A673 (cell line): ENCODE measurements around the gene TMEM203. TPM values are rescaled to one million over a fixed set of nuclear protein-coding genes. Genes with fewer than 3 reads are reported as not detected.

ENCODE experiments used
- BruUV-seq: library from RNA; stranded (reverse); fragments of 400-500 nt; replicated peaks from 2 replicates; lab custom pipeline; 2021; lab: Mats Ljungman, UMichigan
- CTCF ChIA-PET: fragments of 300-600 bp; sonication (Branson Sonifier 250); formaldehyde crosslinking; loops from one replicate; lab custom pipeline; 2022; ENCODE audit warnings: antibody characterized with exemption; lab: Charles Lee
- POLR2A ChIA-PET: fragments of 300-600 bp; sonication (Branson Sonifier 250); formaldehyde crosslinking; loops from one replicate; lab custom pipeline; 2022; ENCODE audit warnings: antibody characterized with exemption; ENCODE audit not compliant: low non-redundant PET; lab: Charles Lee
- DNase-seq: peaks from one replicate; pipeline ENCODE4 v3.0.0-alpha.2; 2015; ENCODE audit warnings: low spot score
- H3K27ac ChIP-seq: fragments of 200-600 bp; sonication (generic); 2 replicates; pipeline ENCODE4 v1.5.1; 2016; ENCODE audit warnings: mixed run types, low read depth, mild to moderate bottlenecking, mixed read lengths, antibody characterized with exemption, low read length; ENCODE audit not compliant: poor library complexity, severe bottlenecking
- H3K27me3 ChIP-seq: fragments of 200-600 bp; sonication (generic); replicated peaks from 2 replicates; pipeline ENCODE4 v1.6.1; 2017; ENCODE audit warnings: mixed run types, low read depth, mild to moderate bottlenecking, mixed read lengths, antibody characterized with exemption, low read length; ENCODE audit not compliant: insufficient read depth, poor library complexity
- H3K36me3 ChIP-seq: fragments of 200-600 bp; sonication (generic); 2 replicates; pipeline ENCODE4 v1.6.1; 2016; ENCODE audit warnings: mixed run types, mild to moderate bottlenecking, mixed read lengths, antibody characterized with exemption, low read length; ENCODE audit not compliant: insufficient read depth, poor library complexity, severe bottlenecking
- H3K4me1 ChIP-seq: fragments of 200-600 bp; sonication (generic); 2 replicates; pipeline ENCODE4 v1.6.1; 2017; ENCODE audit warnings: mixed run types, mild to moderate bottlenecking, mixed read lengths, antibody characterized with exemption, low read length; ENCODE audit not compliant: insufficient read depth, poor library complexity, severe bottlenecking
- H3K4me3 ChIP-seq: fragments of 200-600 bp; sonication (generic); 2 replicates; pipeline ENCODE4 v1.5.1; 2016; ENCODE audit warnings: low read depth, mixed run types, mild to moderate bottlenecking, mixed read lengths, low read length; ENCODE audit not compliant: poor library complexity, severe bottlenecking
- H3K9me3 ChIP-seq: fragments of 200-600 bp; sonication (generic); 2 replicates; pipeline ENCODE4 v1.6.1; 2016; ENCODE audit warnings: mixed run types, low read depth, mild to moderate bottlenecking, mixed read lengths, antibody characterized with exemption, low read length; ENCODE audit not compliant: poor library complexity, severe bottlenecking
- EZH2 ChIP-seq: fragments of 200-600 bp; sonication (generic); IDR thresholded peaks from 2 replicates; pipeline ENCODE4 v1.6.1; 2017; ENCODE audit warnings: borderline replicate concordance, low read depth, mild to moderate bottlenecking, mixed read lengths, antibody characterized with exemption, low read length; ENCODE audit not compliant: poor library complexity, severe bottlenecking
- intact Hi-C: fragments of 100-400 bp; cut with micrococcal nuclease; formaldehyde crosslinking; loops from one replicate; pipeline ENCODE4 v1.10.0; 2022; ENCODE audit not compliant: unreplicated experiment
- total RNA-seq: library from RNA; stranded (reverse); gene quantifications from 2 replicates; pipeline ENCODE4 v1.2.3, GENCODE V29; 2021
- TF ChIP-seq, protein P1 (sequence below): fragments of 300-800, 200-600 bp; sonication (generic); conservative IDR thresholded peaks from 2 replicates; pipeline ENCODE4 v1.5.1; 2017; ENCODE audit warnings: low read depth, mild to moderate bottlenecking, antibody characterized with exemption, low read length, moderate library complexity, mixed read lengths

TMEM203 gene
- total RNA-seq, 1 experiment from 2014 or later, result 37.5 TPM

DNA sequence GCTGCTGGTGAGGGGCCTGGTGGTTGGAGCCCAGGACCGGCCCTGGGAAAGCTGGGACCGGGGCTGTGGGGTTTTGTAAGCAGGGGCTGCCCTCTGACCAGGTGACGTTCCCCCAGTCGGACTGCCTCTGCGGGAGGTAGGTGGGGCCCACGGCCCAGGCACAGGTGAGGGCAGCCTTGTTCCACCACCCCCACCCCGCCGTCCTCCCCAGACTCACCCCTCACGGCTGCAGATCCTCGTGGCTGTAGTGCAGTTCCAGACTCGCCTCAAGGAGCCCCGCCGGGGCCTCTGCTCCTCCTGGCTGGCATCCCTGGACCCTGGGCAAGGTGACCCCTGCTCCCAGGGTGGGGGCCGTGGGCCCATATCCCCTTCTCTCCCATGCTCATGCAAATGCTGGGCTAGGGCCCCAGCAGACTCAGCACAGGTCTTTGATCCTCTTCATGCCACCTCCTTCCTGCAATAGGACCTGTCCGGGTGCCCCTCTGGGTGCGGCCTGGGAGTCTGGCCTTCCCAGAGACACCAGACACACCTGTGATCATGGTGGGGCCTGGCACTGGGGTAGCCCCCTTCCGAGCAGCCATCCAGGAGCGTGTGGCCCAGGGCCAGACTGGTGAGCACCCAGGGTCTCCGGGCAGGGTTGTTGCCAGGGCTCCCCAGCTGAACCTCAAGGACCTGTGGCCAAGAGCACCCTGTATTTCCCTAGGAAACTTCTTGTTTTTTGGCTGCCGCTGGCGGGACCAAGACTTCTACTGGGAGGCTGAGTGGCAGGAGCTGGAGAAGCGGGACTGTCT is 9.9 kb upstream of the TMEM203 start:
- TF ChIP-seq, protein P1, sequence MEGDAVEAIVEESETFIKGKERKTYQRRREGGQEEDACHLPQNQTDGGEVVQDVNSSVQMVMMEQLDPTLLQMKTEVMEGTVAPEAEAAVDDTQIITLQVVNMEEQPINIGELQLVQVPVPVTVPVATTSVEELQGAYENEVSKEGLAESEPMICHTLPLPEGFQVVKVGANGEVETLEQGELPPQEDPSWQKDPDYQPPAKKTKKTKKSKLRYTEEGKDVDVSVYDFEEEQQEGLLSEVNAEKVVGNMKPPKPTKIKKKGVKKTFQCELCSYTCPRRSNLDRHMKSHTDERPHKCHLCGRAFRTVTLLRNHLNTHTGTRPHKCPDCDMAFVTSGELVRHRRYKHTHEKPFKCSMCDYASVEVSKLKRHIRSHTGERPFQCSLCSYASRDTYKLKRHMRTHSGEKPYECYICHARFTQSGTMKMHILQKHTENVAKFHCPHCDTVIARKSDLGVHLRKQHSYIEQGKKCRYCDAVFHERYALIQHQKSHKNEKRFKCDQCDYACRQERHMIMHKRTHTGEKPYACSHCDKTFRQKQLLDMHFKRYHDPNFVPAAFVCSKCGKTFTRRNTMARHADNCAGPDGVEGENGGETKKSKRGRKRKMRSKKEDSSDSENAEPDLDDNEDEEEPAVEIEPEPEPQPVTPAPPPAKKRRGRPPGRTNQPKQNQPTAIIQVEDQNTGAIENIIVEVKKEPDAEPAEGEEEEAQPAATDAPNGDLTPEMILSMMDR, result no peak
- TF ChIP-seq EZH2, result no peak
- Histone ChIP-seq H3K36me3 (peaks cover 5% of the 10 kb centered on the region), H3K4me3 (no peak overlapping the region), H3K4me1 (no peaks in the 10 kb centered on the region), H3K27me3 (no peaks in the 10 kb centered on the region), H3K27ac (no peak overlapping the region), H3K9me3 (no peaks in the 10 kb centered on the region)
- ChIA-PET POLR2A (no interaction called here), CTCF (no interaction called here)
- no TSS peak for BruUV-seq
- DNase-seq, result no peak
- intact Hi-C loops, result no loop called here

DNA sequence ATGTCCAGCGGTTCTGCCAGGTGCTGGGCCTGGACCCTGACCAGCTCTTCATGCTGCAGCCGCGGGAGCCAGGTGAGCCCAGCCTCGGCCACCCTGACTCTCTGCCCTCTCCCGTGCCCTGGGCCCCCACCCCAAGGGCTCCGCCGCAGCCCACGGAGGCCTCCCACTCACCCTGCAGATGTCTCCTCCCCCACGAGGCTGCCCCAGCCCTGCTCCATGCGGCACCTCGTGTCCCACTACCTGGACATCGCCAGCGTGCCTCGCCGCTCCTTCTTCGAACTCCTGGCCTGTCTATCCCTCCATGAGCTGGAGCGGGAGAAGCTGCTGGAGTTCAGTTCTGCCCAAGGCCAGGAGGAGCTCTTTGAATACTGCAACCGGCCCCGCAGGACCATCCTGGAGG is 9.2 kb upstream of the TMEM203 start:
- Histone ChIP-seq H3K4me3 (no peak overlapping the region), H3K4me1 (no peaks in the 10 kb centered on the region), H3K36me3 (peaks cover 5% of the 10 kb centered on the region), H3K27ac (no peak overlapping the region), H3K27me3 (no peaks in the 10 kb centered on the region), H3K9me3 (no peaks in the 10 kb centered on the region)
- ChIA-PET POLR2A (interaction anchor here (0.5 kb wide), 1 partner anchor 83 kb away, joined by 6 read pairs; no protein-coding TSS in a partner anchor), CTCF (interaction anchor here (0.6 kb wide), 1 partner anchor 168 kb away, joined by 4 read pairs; no protein-coding TSS in a partner anchor)
- TF ChIP-seq, protein P1, result no peak
- no peak for TF ChIP-seq EZH2
- intact Hi-C loops, result no loop called here
- DNase-seq, result no peak
- no TSS peak for BruUV-seq

DNA sequence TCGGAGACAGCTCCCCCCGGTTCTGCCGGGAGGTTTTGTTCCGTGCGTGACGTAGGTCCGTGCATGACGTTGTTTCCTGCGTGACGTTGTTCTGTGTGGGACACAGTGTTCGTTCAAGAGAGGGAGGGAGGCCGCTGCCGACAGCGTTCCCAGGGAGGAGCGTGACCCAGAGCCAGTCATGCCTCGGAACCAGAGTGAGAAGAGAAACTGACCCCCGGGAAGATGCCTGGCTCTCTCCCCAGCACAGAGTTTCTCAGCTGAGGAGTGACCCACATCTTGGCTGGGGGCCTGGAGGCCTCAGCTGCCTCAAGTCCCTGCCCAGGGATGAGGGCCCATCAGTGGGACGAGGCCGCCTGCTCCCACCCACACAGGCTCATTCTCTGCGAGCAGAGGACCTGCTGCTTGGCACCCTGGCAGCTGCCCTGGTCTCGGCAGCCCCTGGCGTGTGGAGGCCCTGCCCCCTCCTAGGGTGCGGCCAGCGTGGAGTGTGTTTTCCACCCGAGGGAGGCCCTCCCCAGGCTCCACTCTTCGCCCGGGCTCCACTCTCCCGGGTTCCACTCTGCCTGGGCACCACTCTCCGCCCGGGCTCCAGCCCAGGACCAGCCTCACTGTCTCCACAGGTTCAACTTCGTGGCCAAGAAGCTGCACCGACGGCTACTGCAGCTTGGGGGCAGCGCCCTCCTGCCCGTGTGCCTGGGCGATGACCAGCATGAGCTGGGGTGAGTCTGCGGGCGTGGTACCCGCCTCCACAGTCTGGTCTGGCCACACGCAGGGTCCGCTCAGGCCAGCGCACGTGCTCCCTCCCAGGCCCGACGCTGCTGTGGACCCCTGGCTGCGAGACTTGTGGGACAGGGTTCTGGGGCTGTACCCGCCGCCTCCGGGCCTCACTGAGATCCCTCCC is 8.0 kb upstream of the TMEM203 start:
- H3K36me3 ChIP-seq, result peaks cover 5% of the 10 kb centered on the region
- no peak overlapping the region for H3K27ac ChIP-seq
- H3K27me3 ChIP-seq, result no peaks in the 10 kb centered on the region
- TF ChIP-seq, protein P1, result no peak
- no peak for TF ChIP-seq EZH2
- no peaks in the 10 kb centered on the region for H3K4me1 ChIP-seq
- no peaks in the 10 kb centered on the region for H3K9me3 ChIP-seq
- H3K4me3 ChIP-seq, result no peak overlapping the region
- ChIA-PET CTCF (interaction anchor here (0.8 kb wide), 1 partner anchor 12 kb away, joined by 4 read pairs; no protein-coding TSS in a partner anchor), POLR2A (interaction anchor here (0.6 kb wide), 1 partner anchor 11 kb away, joined by 8 read pairs; no protein-coding TSS in a partner anchor)
- no TSS peak for BruUV-seq
- DNase-seq, result no peak
- intact Hi-C loops, result no loop called here
